HG02852 (cell line): ENCODE measurements around the gene KIF1B.
"Not testable (repeated sequence)": the region's sequence is repeated elsewhere in the genome, so short reads cannot be mapped to it uniquely, and the experiment has no call there.

Source experiments
- ATAC-seq: cut with Tn5 transposase; IDR thresholded peaks from one replicate; pipeline ENCODE4 v1.9.1; 2021; ENCODE audit warnings: mild to moderate bottlenecking, moderate library complexity; ENCODE audit not compliant: unreplicated experiment

KIF1B gene

GRCh38 chr1:10236405-10237156 lies 26.2 kb downstream of the KIF1B start:
- ATAC-seq: no peak

- no peak for ATAC-seq
These were observed 26.8 kb downstream of the KIF1B start for GRCh38 chr1:10237157-10237539.

DNA sequence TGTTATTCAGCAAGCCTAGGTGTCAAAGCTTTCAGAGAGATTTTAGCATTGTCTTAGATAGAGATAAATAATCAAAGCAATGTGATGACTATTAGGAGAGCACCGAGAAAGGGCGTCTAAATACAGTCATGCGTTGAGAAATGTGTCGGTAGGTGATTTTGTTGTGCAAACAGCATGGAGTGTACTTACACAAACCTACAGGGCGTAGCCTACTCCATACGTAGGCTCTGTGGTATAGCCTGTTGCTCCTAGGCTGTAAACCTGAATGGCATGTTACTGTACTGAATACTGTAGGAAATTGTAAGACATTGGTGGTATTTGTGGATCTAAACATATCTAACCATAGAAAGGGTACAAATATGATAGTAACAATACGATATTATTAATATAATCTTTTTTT lies 31.8 kb downstream of the KIF1B start:
- no peak for ATAC-seq

GRCh38 chr1:10242811-10243210 lies 32.4 kb downstream of the KIF1B start:
- no peak for ATAC-seq

- no peak for ATAC-seq
These were observed 35.3 kb downstream of the KIF1B start for GRCh38 chr1:10245674-10246073.

- no peak for ATAC-seq
These were observed 39.6 kb downstream of the KIF1B start for GRCh38 chr1:10249808-10250457.

- no peak for ATAC-seq
These were observed 40.3 kb downstream of the KIF1B start for GRCh38 chr1:10250663-10251062.

- not testable (repeated sequence) for ATAC-seq
These were observed 41.1 kb downstream of the KIF1B start for GRCh38 chr1:10251325-10252108.

DNA sequence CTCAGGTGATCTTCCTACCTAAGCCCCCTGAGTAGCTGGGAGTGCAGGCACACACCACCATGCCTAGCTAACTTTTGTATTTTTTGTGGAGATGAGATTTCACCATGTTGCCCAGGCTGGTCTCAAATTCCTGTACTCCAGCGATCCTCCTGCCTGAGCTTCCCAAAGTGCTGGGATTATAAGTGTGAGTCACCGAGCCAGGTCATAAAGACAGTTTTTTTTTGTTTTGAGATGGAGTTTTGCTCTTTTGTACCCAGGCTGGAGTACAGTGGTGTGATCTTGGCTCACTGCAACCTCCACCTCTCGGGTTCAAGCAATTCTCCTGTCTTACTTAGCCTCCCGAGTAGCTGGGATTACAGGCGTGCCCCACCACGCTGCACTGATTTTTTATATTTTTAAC lies 42.1 kb downstream of the KIF1B start:
- ATAC-seq: no peak

DNA sequence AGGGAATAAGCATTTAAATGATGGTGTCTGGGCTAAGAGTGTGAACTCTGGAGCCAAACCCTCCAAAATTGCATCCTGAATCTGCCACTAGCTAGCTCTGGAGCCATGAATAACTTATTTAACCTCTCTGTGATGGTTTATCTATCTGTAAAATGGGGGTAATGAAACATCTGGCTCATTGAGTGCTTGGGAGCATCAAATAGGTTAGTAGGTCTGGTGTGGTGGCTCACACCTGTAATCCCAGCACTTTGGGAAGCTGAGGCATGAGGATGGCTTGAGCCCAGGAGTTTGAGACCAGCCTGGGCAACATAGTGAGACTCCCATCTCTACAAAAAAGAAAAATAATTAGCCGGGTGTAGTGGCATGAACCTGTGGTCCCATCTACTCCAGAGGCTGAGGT lies 42.8 kb downstream of the KIF1B start:
- no peak for ATAC-seq

GRCh38 chr1:10253755-10254154 lies 43.4 kb downstream of the KIF1B start:
- no peak for ATAC-seq

- no peak for ATAC-seq
These were observed 47.5 kb downstream of the KIF1B start for GRCh38 chr1:10257851-10258250.

- not testable (repeated sequence) for ATAC-seq
These were observed 49.2 kb downstream of the KIF1B start for GRCh38 chr1:10259547-10259946.

GRCh38 chr1:10263450-10264082 lies 53.2 kb downstream of the KIF1B start:
- no peak for ATAC-seq

DNA sequence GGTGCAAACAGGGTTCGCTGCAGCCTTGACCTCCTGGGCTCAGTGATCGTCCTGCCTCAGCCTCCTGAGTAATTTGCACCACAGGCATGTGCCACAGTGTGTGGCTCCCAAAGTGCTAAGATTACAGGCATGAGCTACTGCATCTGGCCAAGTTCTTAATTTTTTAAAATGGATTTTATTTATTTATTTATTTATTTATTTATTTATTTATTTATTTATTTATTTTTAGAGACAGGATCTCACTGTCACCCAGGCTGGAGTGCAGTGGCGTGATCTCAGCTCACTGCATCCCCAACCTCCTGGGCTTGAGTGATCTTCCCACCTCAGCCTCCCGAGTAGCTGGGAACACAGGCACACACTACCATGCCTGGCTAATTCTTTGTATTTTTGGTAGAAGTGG lies 54.7 kb downstream of the KIF1B start:
- ATAC-seq: no peak

DNA sequence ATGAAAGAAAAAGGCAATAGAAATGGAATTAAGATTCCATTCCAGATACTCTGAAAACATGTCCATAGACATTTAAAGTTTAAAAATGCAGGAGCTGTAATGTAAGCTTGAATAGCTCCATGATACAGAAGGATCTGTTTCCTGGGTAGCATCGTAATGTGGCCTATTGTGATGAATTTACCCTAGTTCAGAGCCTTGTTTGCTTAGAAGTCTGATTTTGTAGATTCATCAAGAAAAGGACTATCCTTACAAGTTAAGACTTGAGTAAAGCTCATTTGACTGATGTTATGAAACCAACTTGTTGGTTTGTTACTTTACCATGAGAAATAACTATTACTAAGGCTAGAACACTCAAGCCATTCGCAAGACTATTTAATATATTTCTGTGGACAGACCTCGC lies 55.5 kb downstream of the KIF1B start:
- no peak for ATAC-seq

GRCh38 chr1:10267319-10267718 lies 56.9 kb downstream of the KIF1B start:
- ATAC-seq: no peak

DNA sequence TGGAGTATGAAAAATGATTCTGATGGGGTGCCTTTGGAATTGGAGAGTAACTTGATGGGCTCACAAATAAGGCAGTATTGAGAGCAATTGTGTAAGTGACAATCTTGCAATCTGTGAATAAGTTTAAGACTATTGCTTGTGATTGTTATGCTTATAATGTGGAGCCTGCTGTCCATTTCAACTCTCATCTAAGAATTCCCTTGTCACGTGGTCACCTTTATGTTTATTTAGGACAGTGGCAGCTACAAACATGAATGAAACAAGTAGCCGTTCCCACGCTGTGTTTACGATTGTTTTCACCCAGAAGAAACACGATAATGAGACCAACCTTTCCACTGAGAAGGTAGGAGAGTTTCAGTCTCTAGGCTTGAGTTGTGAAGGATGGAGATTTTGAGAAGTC lies 57.6 kb downstream of the KIF1B start:
- ATAC-seq: no peak

DNA sequence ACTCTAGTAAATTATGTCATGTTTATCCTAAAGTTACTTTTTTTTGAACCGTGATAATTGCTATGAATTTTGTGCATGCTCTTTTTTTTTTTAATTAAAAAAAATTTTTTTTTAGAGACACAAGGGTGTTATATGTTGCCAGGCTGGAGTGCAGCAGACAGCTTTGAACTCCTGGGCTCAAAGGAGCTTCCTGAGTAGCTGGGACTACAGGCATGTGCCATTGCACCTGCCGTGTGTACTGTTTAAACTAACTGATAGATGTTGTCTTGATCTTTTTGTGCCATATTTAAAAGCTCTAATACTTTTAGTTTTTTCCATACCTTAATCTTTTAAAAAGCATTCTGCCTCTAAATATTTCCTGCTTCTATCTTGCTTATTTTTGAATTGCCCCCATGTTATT lies 60.7 kb downstream of the KIF1B start:
- no peak for ATAC-seq

DNA sequence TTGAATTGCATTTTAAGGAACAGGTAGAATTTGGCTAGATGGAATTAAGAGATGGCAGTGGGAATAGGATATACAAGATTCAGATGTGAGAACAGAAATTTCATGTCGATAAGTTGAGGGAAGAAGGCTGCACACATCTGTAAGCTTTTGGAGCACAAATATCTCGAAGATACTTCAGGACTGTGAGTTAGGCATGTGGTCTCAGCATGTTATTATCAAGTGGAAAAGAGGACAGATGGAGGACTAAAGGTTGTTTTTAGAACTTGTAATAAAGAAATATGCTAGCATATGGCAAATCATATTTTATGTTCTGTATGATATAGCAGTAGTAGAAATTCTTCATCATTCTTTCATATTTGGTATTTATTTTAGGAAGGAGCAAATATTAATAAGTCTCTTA lies 61.5 kb downstream of the KIF1B start:
- ATAC-seq: no peak

DNA sequence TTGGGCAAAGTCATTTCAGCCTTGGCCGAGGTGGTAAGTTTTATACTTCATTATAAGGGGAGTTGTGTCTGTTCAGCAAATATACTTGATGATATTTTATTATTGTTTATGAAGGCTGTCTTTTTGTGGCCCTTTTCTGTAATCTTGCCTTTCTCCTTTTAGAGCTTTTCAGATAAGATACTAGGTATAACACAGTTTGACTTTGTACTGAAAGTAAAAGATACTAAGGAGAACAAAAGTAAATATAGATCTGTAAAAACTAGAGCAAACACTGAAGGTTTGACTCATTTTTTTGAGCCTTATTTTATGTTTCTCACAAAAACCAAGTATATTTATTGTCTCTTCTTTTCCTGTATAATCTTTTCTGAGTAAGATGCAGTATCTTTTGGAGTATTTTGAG lies 61.9 kb downstream of the KIF1B start:
- no peak for ATAC-seq
